H1 (cell line): ENCODE results near the gene AKR1C3. TPM values are rescaled to one million over a fixed set of nuclear protein-coding genes. Genes with fewer than 3 reads are reported as not detected.

Source experiments
- CTCF ChIA-PET: fragments of 300-600 bp; sonication (Branson Sonifier 250); formaldehyde crosslinking; loops from one replicate; lab custom pipeline; 2021; ENCODE audit not compliant: partially characterized antibody; lab: Charles Lee
- POLR2A ChIA-PET: fragments of 300-600 bp; sonication (Branson Sonifier 250); formaldehyde crosslinking; loops from one replicate; lab custom pipeline; 2021; ENCODE audit warnings: inconsistent platforms; ENCODE audit not compliant: partially characterized antibody; lab: Charles Lee
- DNase-seq, 2 experiments: peaks; one replicate each; pipeline versions ENCODE4 v3.0.0 to v3.0.0-alpha.2; 2010 to 2022; ENCODE audit warnings: low spot score in 2 of 2, low read depth in 1 of 2, mixed read lengths in 1 of 2
- FAIRE-seq: peaks from 2 replicates; lab custom pipeline; 2011; peaks lifted over from hg19 to GRCh38; lab: Jason Lieb, UNC
- H2AFZ ChIP-seq: 2 replicates; pipeline ENCODE4 v1.8.1; 2012; ENCODE audit warnings: low read length, inconsistent platforms
- H2AK5ac ChIP-seq: 2 replicates; pipeline ENCODE4 v1.6.1; 2013; ENCODE audit warnings: low read depth, low read length
- H2BK120ac ChIP-seq: replicated peaks from 2 replicates; pipeline ENCODE3; 2013; ENCODE audit warnings: low read depth, low read length, inconsistent platforms
- H2BK12ac ChIP-seq: 2 replicates; pipeline ENCODE4 v1.6.1; 2013; ENCODE audit warnings: low read depth, low read length
- H2BK15ac ChIP-seq: 2 replicates; pipeline ENCODE4 v1.6.1; 2013; ENCODE audit warnings: low read length
- H2BK20ac ChIP-seq: 2 replicates; pipeline ENCODE4 v1.6.1; 2013; ENCODE audit warnings: low read length
- H2BK5ac ChIP-seq: 2 replicates; pipeline ENCODE4 v1.6.1; 2013; ENCODE audit warnings: low read depth, low read length
- H3K14ac ChIP-seq: 2 replicates; pipeline ENCODE4 v1.6.1; 2013; ENCODE audit warnings: inconsistent platforms; ENCODE audit not compliant: insufficient read length
- H3K18ac ChIP-seq: 2 replicates; pipeline ENCODE4 v1.6.1; 2013; ENCODE audit warnings: low read length; ENCODE audit errors: extremely low read depth
- H3K23ac ChIP-seq: 2 replicates; pipeline ENCODE4 v1.6.1; 2013; ENCODE audit warnings: inconsistent platforms; ENCODE audit not compliant: insufficient read length
- H3K23me2 ChIP-seq: 2 replicates; pipeline ENCODE4 v1.6.1; 2013; ENCODE audit warnings: low read depth, low read length
- H3K27ac ChIP-seq: 2 replicates; pipeline ENCODE4 v1.6.1; 2011; ENCODE audit warnings: low read depth, low read length, inconsistent platforms
- H3K27me3 ChIP-seq, 4 experiments: replicated peaks in 1 of 4; 1 replicate in 1 of 4; 2 replicates in 3 of 4; pipeline versions ENCODE4 v1.6.1 to v1.8.1; 2011 to 2013; ENCODE audit warnings: low read length in 3 of 4, mild to moderate bottlenecking in 3 of 4, inconsistent platforms in 2 of 4, mixed read lengths in 2 of 4, moderate library complexity in 1 of 4; ENCODE audit not compliant: control insufficient read depth in 3 of 4, insufficient read depth in 3 of 4; ENCODE audit errors: extremely low read depth in 1 of 4
- H3K36me3 ChIP-seq, 4 experiments: 2 replicates each; pipeline versions ENCODE4 v1.6.1 to v1.8.1; 2011 to 2013; ENCODE audit warnings: mild to moderate bottlenecking in 4 of 4, low read length in 3 of 4, moderate library complexity in 2 of 4, control low read depth in 1 of 4, inconsistent platforms in 1 of 4; ENCODE audit not compliant: insufficient read depth in 4 of 4, control insufficient read depth in 2 of 4
- H3K4ac ChIP-seq: replicated peaks from 2 replicates; pipeline ENCODE3; 2013; ENCODE audit warnings: low read length, low read depth, mixed read lengths, inconsistent platforms; ENCODE audit not compliant: insufficient read length
- H3K4me1 ChIP-seq, 4 experiments: replicated peaks in 1 of 4; 1 replicate in 1 of 4; 2 replicates in 3 of 4; pipeline versions ENCODE4 v1.6.1 to v1.8.1; 2011 to 2013; ENCODE audit warnings: low read length in 3 of 4, inconsistent platforms in 2 of 4, mixed read lengths in 1 of 4; ENCODE audit not compliant: insufficient read depth in 4 of 4, control insufficient read depth in 3 of 4
- H3K4me2 ChIP-seq, 2 experiments: 2 replicates each; pipeline versions ENCODE4 v1.6.1 to v1.8.1; 2011 to 2013; ENCODE audit warnings: low read depth in 2 of 2, low read length in 2 of 2, control low read depth in 1 of 2, inconsistent platforms in 1 of 2, mild to moderate bottlenecking in 1 of 2; ENCODE audit not compliant: insufficient read depth in 1 of 2
- H3K4me3 ChIP-seq, 4 experiments: fragments of 200-600, 300-600 bp in 1 of 4; sonication (generic), shearing (Covaris generic), sonication (Bioruptor Twin) in 1 of 4; 2 replicates each; pipeline versions ENCODE4 v1.5.1 to v1.8.1; 2011 to 2016; ENCODE audit warnings: low read length in 4 of 4, low read depth in 3 of 4, control low read depth in 2 of 4, inconsistent platforms in 2 of 4, mild to moderate bottlenecking in 2 of 4, mixed read lengths in 1 of 4, moderate library complexity in 1 of 4; ENCODE audit not compliant: insufficient read depth in 2 of 4; ENCODE audit errors: extremely low read depth in 1 of 4
- H3K56ac ChIP-seq: replicated peaks from 2 replicates; pipeline ENCODE3; 2013; ENCODE audit warnings: low read depth, mild to moderate bottlenecking, mixed read lengths, low read length, inconsistent platforms; ENCODE audit not compliant: insufficient read length
- H3K79me1 ChIP-seq: 2 replicates; pipeline ENCODE4 v1.6.1; 2013; ENCODE audit warnings: low read depth, low read length, control low read depth
- H3K79me2 ChIP-seq, 2 experiments: 2 replicates each; pipeline versions ENCODE4 v1.6.1 to v1.8.1; 2012 to 2013; ENCODE audit warnings: low read length in 2 of 2, mild to moderate bottlenecking in 2 of 2, inconsistent platforms in 1 of 2; ENCODE audit not compliant: insufficient read depth in 2 of 2, control insufficient read depth in 1 of 2
- H3K9ac ChIP-seq, 4 experiments: replicated peaks in 1 of 4; 1 replicate in 1 of 4; 2 replicates in 3 of 4; pipeline versions ENCODE4 v1.6.1 to v1.8.1; 2011 to 2013; ENCODE audit warnings: low read depth in 3 of 4, low read length in 3 of 4, control low read depth in 2 of 4, mild to moderate bottlenecking in 2 of 4, moderate library complexity in 2 of 4, inconsistent platforms in 1 of 4; ENCODE audit errors: extremely low read depth in 1 of 4
- H3K9me3 ChIP-seq, 2 experiments: 2 replicates each; pipeline versions ENCODE4 v1.6.1 to v1.8.1; 2012 to 2013; ENCODE audit warnings: mild to moderate bottlenecking in 2 of 2, moderate library complexity in 2 of 2, control low read depth in 1 of 2, inconsistent platforms in 1 of 2, low read depth in 1 of 2, low read length in 1 of 2, mixed read lengths in 1 of 2; ENCODE audit not compliant: insufficient read depth in 2 of 2
- H4K20me1 ChIP-seq, 2 experiments: replicated peaks in 1 of 2; 2 replicates each; pipeline versions ENCODE3 to v1.8.1; 2011 to 2013; ENCODE audit warnings: inconsistent platforms in 2 of 2, low read length in 2 of 2, mild to moderate bottlenecking in 1 of 2; ENCODE audit not compliant: insufficient read depth in 2 of 2, control insufficient read depth in 1 of 2
- H4K5ac ChIP-seq: 2 replicates; pipeline ENCODE4 v1.6.1; 2013; ENCODE audit warnings: low read length, low read depth, mixed read lengths, inconsistent platforms; ENCODE audit not compliant: insufficient read length
- H4K8ac ChIP-seq: 2 replicates; pipeline ENCODE4 v1.8.0; 2013; ENCODE audit warnings: mild to moderate bottlenecking, moderate library complexity, low read length, inconsistent platforms; ENCODE audit not compliant: insufficient read depth; ENCODE audit errors: extremely low read depth
- H4K91ac ChIP-seq: replicated peaks from 2 replicates; pipeline ENCODE3; 2013; ENCODE audit warnings: low read length, mixed read lengths, inconsistent platforms; ENCODE audit not compliant: insufficient read length
- BRCA1 ChIP-seq: IDR thresholded peaks from 2 replicates; pipeline ENCODE4 v1.6.1; 2012; ENCODE audit warnings: low read depth, low read length, improper control_type of control experiment
- RAD21 ChIP-seq, 2 experiments: IDR thresholded peaks in 1 of 2; conservative IDR thresholded peaks in 1 of 2; 2 replicates each; pipeline ENCODE4 v1.6.1; 2011; ENCODE audit warnings: low read depth in 2 of 2, low read length in 2 of 2, improper control_type of control experiment in 1 of 2, inconsistent platforms in 1 of 2, mild to moderate bottlenecking in 1 of 2, moderate library complexity in 1 of 2
- RFX5 ChIP-seq: IDR thresholded peaks from 2 replicates; pipeline ENCODE4 v1.6.1; 2011; ENCODE audit warnings: low read depth, low read length, improper control_type of control experiment, borderline replicate concordance
- TAF7 ChIP-seq: optimal IDR thresholded peaks from 2 replicates; pipeline ENCODE3; 2011; ENCODE audit warnings: low read depth, mild to moderate bottlenecking, inconsistent platforms, low read length, moderate library complexity, borderline replicate concordance
- WGBS, 2 experiments: shearing (Covaris generic) in 1 of 2; methylation state at CpG; one replicate each; pipeline versions ENCODE4 v1.1.6 to v1.1.7; 2013 to 2015; ENCODE audit warnings: low lambda C conversion rate in 2 of 2, mixed read lengths in 2 of 2, inconsistent platforms in 1 of 2, low coverage in 1 of 2, missing lambda C conversion rate in 1 of 2; ENCODE audit not compliant: insufficient replicate concordance in 2 of 2, insufficient coverage in 1 of 2, insufficient read length in 1 of 2; ENCODE audit errors: extremely low coverage in 1 of 2, missing lambda C conversion rate in 1 of 2; 5-methylcytosine and 5-hydroxymethylcytosine counted together
- polyA plus RNA-seq, 7 experiments: library from polyadenylated mRNA; depleted of rRNA in 3 of 7; stranded (reverse) in 5 of 7; unstranded in 2 of 7; fragments of >200 nt in 5 of 7; fragments of 200-250 nt in 2 of 7; gene quantifications; 1 replicate in 5 of 7; 2 replicates in 1 of 7; 4 replicates in 1 of 7; pipeline versions ENCODE4 v1.2.1 to v1.2.3, GENCODE V29; 2011 to 2013; ENCODE audit warnings: missing spikeins in 2 of 7, mixed read lengths in 2 of 7
- total RNA-seq: library from RNA; stranded (reverse); fragmentation: NEBNext Ultra II Directional; extraction: Animal tissue kit (Norgen Biotek cat#: 25700); gene quantifications from 2 replicates; pipeline ENCODE4 v1.2.1, GENCODE V29; 2021

The AKR1C3 gene
- total and polyA plus RNA-seq, 2 of the 8 experiments (the other 6 are each of a cell fraction or from before 2014, with no cell fraction given) = 4.6 to 6.9 TPM

GRCh38 chr10:5142199-5142598 lies 48.0 kb downstream of the AKR1C3 start:
- ChIA-PET POLR2A (no interaction called here), CTCF (no interaction called here)
- H3K18ac ChIP-seq = no peak overlapping the region
- H3K23me2 ChIP-seq = no peaks in the 10 kb centered on the region
- no peak overlapping the region for H3K14ac ChIP-seq
- no peaks in the 10 kb centered on the region for H3K36me3 ChIP-seq
- FAIRE-seq (no peak), DNase-seq (no peak)
- no peak overlapping the region for H4K5ac ChIP-seq
- no peak overlapping the region for H2AK5ac ChIP-seq
- no peak overlapping the region for H3K4me2 ChIP-seq
- no peaks in the 10 kb centered on the region for H4K20me1 ChIP-seq
- no peaks in the 10 kb centered on the region for H3K27me3 ChIP-seq
- H2BK12ac ChIP-seq = no peak overlapping the region
- H3K23ac ChIP-seq = no peak overlapping the region
- H3K9ac ChIP-seq = no peak overlapping the region
- no peak overlapping the region for H2BK15ac ChIP-seq
- H3K56ac ChIP-seq = no peak overlapping the region
- no peaks in the 10 kb centered on the region for H3K4me1 ChIP-seq
- no peak overlapping the region for H4K8ac ChIP-seq
- no peaks in the 10 kb centered on the region for H3K79me1 ChIP-seq
- H3K9me3 ChIP-seq = peaks cover 4 to 10% of the 10 kb centered on the region in 2 experiments; a peak in 2 of 4 replicates
- H3K4me3 ChIP-seq = no peak overlapping the region
- TF ChIP-seq RAD21 (IDR thresholded peaks at IDR 0.05 in 1 of 2, conservative IDR thresholded peaks at IDR 0.05 in 1 of 2; ENCODE audit: low read depth in 2 of 2, low read length in 2 of 2) (no peak), BRCA1 (no peak), TAF7 (no peak), RFX5 (no peak)
- no peak overlapping the region for H4K91ac ChIP-seq
- no peaks in the 10 kb centered on the region for H3K79me2 ChIP-seq
- 86% methylated on average over 4 of the region's 4 CpGs; no CpG with 5 or more reads in 1 of the 2 experiments for WGBS, 2 experiments
- H2BK120ac ChIP-seq = no peak overlapping the region
- H2BK5ac ChIP-seq = no peak overlapping the region
- no peak overlapping the region for H2BK20ac ChIP-seq
- H3K27ac ChIP-seq = no peak overlapping the region
- no peak overlapping the region for H2AFZ ChIP-seq
- H3K4ac ChIP-seq = no peak overlapping the region
